ENCODE results near the gene GABRG3.

DNA sequence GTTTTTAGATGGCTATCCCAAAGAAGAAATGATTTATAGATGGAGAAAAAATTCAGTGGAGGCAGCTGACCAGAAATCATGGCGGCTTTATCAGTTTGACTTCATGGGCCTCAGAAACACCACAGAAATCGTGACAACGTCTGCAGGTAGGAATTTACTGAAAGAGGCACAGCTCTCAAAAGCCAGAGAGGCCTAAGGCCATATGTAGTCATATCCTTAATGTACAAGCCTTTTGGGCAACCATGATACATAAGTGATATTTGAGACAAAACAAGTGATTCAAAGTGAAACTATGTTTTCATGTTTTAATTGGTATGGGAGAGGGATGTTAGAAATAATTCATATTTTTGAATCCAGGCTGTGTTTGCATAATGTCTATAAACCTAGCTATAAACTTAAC lies 509.7 kb downstream of the GABRG3 start:
- no peak for TF ChIP-seq CTCF (IDR thresholded peaks at IDR 0.05; ENCODE audit: insufficient read depth, low read length, poor library complexity, severe bottlenecking)
- no peak for TF ChIP-seq EZH2phosphoT487 (conservative IDR thresholded peaks at IDR 0.05; ENCODE audit: low read length)
